ENCODE data around the gene ARID1A. TPM values are rescaled to one million over a fixed set of nuclear protein-coding genes. Genes with fewer than 3 reads are reported as not detected.
A peak's percentile ranks its signal among the peaks of the same experiment; 100 is the strongest.
"Not testable (repeated sequence)": the region's sequence is repeated elsewhere in the genome, so short reads cannot be mapped to it uniquely, and the experiment has no call there.

Gene ARID1A
- polyA plus RNA-seq, 3 donors, result 6.6 to 84.4 (median 9.5) TPM

DNA sequence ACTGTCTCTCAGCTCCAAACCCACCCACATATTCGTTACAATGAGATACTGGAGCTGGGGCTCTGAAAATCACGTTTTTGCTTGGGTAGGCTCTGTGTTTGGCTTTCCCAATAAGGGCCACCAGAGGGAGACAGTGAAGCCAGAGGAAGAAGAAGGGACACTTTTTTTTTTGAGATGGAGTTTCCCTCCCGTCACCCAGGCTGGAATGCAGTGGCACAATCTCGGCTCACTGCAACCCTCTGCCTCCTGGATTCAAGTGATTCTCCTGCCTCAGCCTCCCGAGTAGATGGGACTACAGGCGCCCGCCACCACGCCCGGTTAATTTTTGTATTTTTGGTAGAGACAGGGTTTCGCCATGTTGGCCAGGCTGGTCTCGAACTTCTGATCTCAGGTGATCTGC is 114.3 kb downstream of the ARID1A start:
- peak overlapping the region in 4 of 7 donors; percentile 40 to 89 (median 70) for H3K27ac Mint-ChIP-seq
- not testable (repeated sequence) for H3K4me3 ChIP-seq (replicated peaks in 1 of 3; ENCODE audit: low read depth in 2 of 3, low read length in 3 of 3); H3K36me3 Mint-ChIP-seq; H3K36me3 ChIP-seq (replicated peaks in 1 of 2; ENCODE audit: control insufficient read depth in 1 of 2, insufficient read depth in 2 of 2, low read length in 2 of 2); H3K27me3 Mint-ChIP-seq (ENCODE audit: low read depth in 3 of 3); H3K9me3 Mint-ChIP-seq; H3K79me2 ChIP-seq (ENCODE audit: insufficient read depth, low read length); H4K20me1 ChIP-seq (ENCODE audit: insufficient read depth, low read length); H2AFZ ChIP-seq (ENCODE audit: insufficient read depth, low read depth, low read length, poor library complexity, severe bottlenecking); H3K27ac ChIP-seq (ENCODE audit: low read depth in 1 of 2, low read length in 2 of 2); H3K27me3 ChIP-seq (ENCODE audit: control insufficient read depth in 2 of 2, insufficient read depth in 2 of 2, low read length in 2 of 2); H3K4me2 ChIP-seq (replicated peaks; ENCODE audit: extremely low read depth, low read length, poor library complexity, severe bottlenecking); H3K9me3 ChIP-seq (replicated peaks in 1 of 2; ENCODE audit: control insufficient read depth in 1 of 2, insufficient read depth in 1 of 2, low read length in 2 of 2); H3K9ac ChIP-seq (ENCODE audit: insufficient read depth, low read length, poor library complexity, severe bottlenecking)
- H3K4me1 ChIP-seq (ENCODE audit: control insufficient read depth in 1 of 2, insufficient read depth in 2 of 2, low read length in 2 of 2), result peaks cover 31 to 42% of the 10 kb centered on the region in 2 donors
- peaks cover 38% of the 10 kb centered on the region for H3K4me1 Mint-ChIP-seq
- intact Hi-C loops (cut with micrococcal nuclease), result loop anchor here in 1 of 2 donors (5.0 kb wide), 1 partner anchor 67 kb away; no protein-coding TSS in a partner anchor
- H3K4me3 Mint-ChIP-seq, result peak overlapping the region in 1 of 2 donors; percentile 46
- DNase-seq, result peak; percentile 69 to 85 (median 72)
- TF ChIP-seq CTCF (IDR thresholded peaks at IDR 0.05), result peak; percentile 71
- WGBS (ENCODE audit: insufficient coverage), result 94% methylated on average over 2 of the region's 11 CpGs

GRCh38 chr1:26811057-26811456 is 115.2 kb downstream of the ARID1A start:
- Histone ChIP-seq H3K4me2 (replicated peaks; ENCODE audit: extremely low read depth, low read length, poor library complexity, severe bottlenecking) (no peak overlapping the region), H2AFZ (ENCODE audit: insufficient read depth, low read depth, low read length, poor library complexity, severe bottlenecking) (no peak overlapping the region), H3K36me3 (replicated peaks in 1 of 2; ENCODE audit: control insufficient read depth in 1 of 2, insufficient read depth in 2 of 2, low read length in 2 of 2) (no peaks in the 10 kb centered on the region), H3K9ac (ENCODE audit: insufficient read depth, low read length, poor library complexity, severe bottlenecking) (no peak overlapping the region), H3K4me1 (ENCODE audit: control insufficient read depth in 1 of 2, insufficient read depth in 2 of 2, low read length in 2 of 2) (peaks cover 29 to 45% of the 10 kb centered on the region in 2 donors), H3K79me2 (ENCODE audit: insufficient read depth, low read length) (no peaks in the 10 kb centered on the region), H3K9me3 (replicated peaks in 1 of 2; ENCODE audit: control insufficient read depth in 1 of 2, insufficient read depth in 1 of 2, low read length in 2 of 2) (no peaks in the 10 kb centered on the region), H3K27me3 (ENCODE audit: control insufficient read depth in 2 of 2, insufficient read depth in 2 of 2, low read length in 2 of 2) (no peaks in the 10 kb centered on the region), H4K20me1 (ENCODE audit: insufficient read depth, low read length) (no peaks in the 10 kb centered on the region), H3K4me3 (replicated peaks in 1 of 3; ENCODE audit: low read depth in 2 of 3, low read length in 3 of 3) (no peak overlapping the region), H3K27ac (ENCODE audit: low read depth in 1 of 2, low read length in 2 of 2) (no peak overlapping the region)
- TF ChIP-seq CTCF (IDR thresholded peaks at IDR 0.05), result no peak
- Mint-ChIP-seq H3K4me3 (no peak overlapping the region), H3K4me1 (peaks cover 37% of the 10 kb centered on the region), H3K36me3 (no peaks in the 10 kb centered on the region), H3K9me3 (peaks cover 0 to 4% (median 1%) of the 10 kb centered on the region in 7 donors), H3K27me3 (ENCODE audit: low read depth in 3 of 3) (peaks cover 0 to 3% (median 0%) of the 10 kb centered on the region in 3 donors), H3K27ac (no peak overlapping the region)
- intact Hi-C loops (cut with micrococcal nuclease), result loop anchor here in 1 of 2 donors (5.0 kb wide), 1 partner anchor 66 kb away; no protein-coding TSS in a partner anchor
- DNase-seq, result no peak
- 67% methylated on average over 3 of the region's 4 CpGs for WGBS (ENCODE audit: insufficient coverage)
